K562 (cell line): ENCODE measurements around the gene RFX7. TPM values are rescaled to one million over a fixed set of nuclear protein-coding genes. Genes with fewer than 3 reads are reported as not detected.
A peak's percentile ranks its signal among the peaks of the same experiment; 100 is the strongest.

Experiments
- BCL6 ChIP-seq: fragments of 250-450 bp; sonication (Bioruptor Pico); IDR thresholded peaks from 2 replicates; pipeline ENCODE4 v1.4.0; 2020
- GABPB2 ChIP-seq: fragments of 250-450 bp; sonication (Bioruptor Pico); conservative IDR thresholded peaks from 2 replicates; pipeline ENCODE4 v1.5.1; 2021; ENCODE audit warnings: mild to moderate bottlenecking
- HDAC1 ChIP-seq, 2 experiments: fragments of 450-650 bp; IDR thresholded peaks; 2 replicates each; pipeline ENCODE4 v1.6.1; 2016 to 2017; ENCODE audit warnings: inconsistent platforms in 1 of 2, mild to moderate bottlenecking in 1 of 2, moderate library complexity in 1 of 2
- IFI16 ChIP-seq: fragments of 250-450 bp; sonication (Bioruptor Pico); IDR thresholded peaks from 2 replicates; pipeline ENCODE4 v2.1.2; 2022; ENCODE audit warnings: mild to moderate bottlenecking, inconsistent platforms
- MEF2A ChIP-seq: IDR thresholded peaks from 2 replicates; pipeline ENCODE4 v1.6.1; 2011; ENCODE audit warnings: low read depth, mild to moderate bottlenecking, low read length, moderate library complexity; ENCODE audit not compliant: control insufficient read depth
- MYBL2 ChIP-seq, 2 experiments: fragments of 450-650 bp in 1 of 2; sonication (generic) in 1 of 2; formaldehyde crosslinking in 1 of 2; IDR thresholded peaks; 2 replicates each; pipeline versions ENCODE4 v1.6.1 to v1.8.1; 2017 to 2022; ENCODE audit warnings: borderline replicate concordance in 1 of 2, inconsistent platforms in 1 of 2, low read depth in 1 of 2, mild to moderate bottlenecking in 1 of 2, missing genetic modification reagents in 1 of 2, moderate library complexity in 1 of 2
- TBL1XR1 ChIP-seq, 2 experiments: IDR thresholded peaks; 2 replicates each; pipeline ENCODE4 v1.6.1; 2012; ENCODE audit warnings: improper control_type of control experiment in 2 of 2, low read length in 2 of 2, mild to moderate bottlenecking in 1 of 2
- TCF7L2 ChIP-seq: fragments of 150-350 bp; IDR thresholded peaks from 2 replicates; pipeline ENCODE4 v1.6.1; 2016; ENCODE audit warnings: low read depth, mild to moderate bottlenecking, low read length, moderate library complexity
- ZNF274 ChIP-seq: IDR thresholded peaks from 2 replicates; pipeline ENCODE4 v1.6.1; 2011; ENCODE audit warnings: low read depth, mild to moderate bottlenecking, low read length, moderate library complexity, borderline replicate concordance
- ZNF586 ChIP-seq: fragments of 450-650 bp; formaldehyde crosslinking; conservative IDR thresholded peaks from 2 replicates; pipeline ENCODE4 v1.4.0; 2020; ENCODE audit warnings: mild to moderate bottlenecking, moderate library complexity
- polyA plus RNA-seq, 8 experiments: library from polyadenylated mRNA; depleted of rRNA in 4 of 8; stranded (reverse) in 5 of 8; unstranded in 3 of 8; fragments of >200 nt; fragmentation: Nextera tagmentation in 2 of 8; fragmentation: Illumina TruSeq in 1 of 8; extraction: Ambion mirVana in 2 of 8; extraction: Trizol in 1 of 8; gene quantifications; 2 replicates each; pipeline versions ENCODE4 v1.2.1 to v1.2.3, GENCODE V29; 2011 to 2014; ENCODE audit warnings: inconsistent platforms in 1 of 8, missing spikeins in 1 of 8
- total RNA-seq, 7 experiments: library from RNA; depleted of rRNA in 6 of 7; stranded (reverse); fragments of >200 nt in 6 of 7; fragmentation: Illumina TruSeq in 2 of 7; extraction: Trizol in 2 of 7; gene quantifications; 2 replicates each; pipeline versions ENCODE4 v1.2.1 to v1.2.3, GENCODE V29; 2011 to 2021; ENCODE audit warnings: low replicate concordance in 1 of 7
- TF ChIP-seq, protein P1 (sequence below): fragments of 450-650 bp; IDR thresholded peaks from 2 replicates; pipeline ENCODE4 v1.6.1; 2018; ENCODE audit not compliant: partially characterized antibody
- TF ChIP-seq, protein P2 (sequence below): sonication (generic); formaldehyde crosslinking; IDR thresholded peaks from 2 replicates; pipeline ENCODE4 v1.8.0; 2022; ENCODE audit warnings: missing genetic modification reagents, mild to moderate bottlenecking, borderline replicate concordance
- TF ChIP-seq, protein P3 (sequence below): sonication (generic); formaldehyde crosslinking; IDR thresholded peaks from 2 replicates; pipeline ENCODE4 v1.8.1; 2023; ENCODE audit warnings: mild to moderate bottlenecking, missing genetic modification reagents
- TF ChIP-seq, protein P4 (sequence below): fragments of 250-450 bp; sonication (Bioruptor Pico); IDR thresholded peaks from 2 replicates; pipeline ENCODE4 v1.8.0; 2021; ENCODE audit warnings: moderate library complexity, mild to moderate bottlenecking, inconsistent platforms
- TF ChIP-seq, protein P5 (sequence below): fragments of 450-650 bp; IDR thresholded peaks from 2 replicates; pipeline ENCODE4 v1.6.1; 2017; ENCODE audit warnings: mild to moderate bottlenecking, moderate library complexity
- TF ChIP-seq, protein P6 (sequence below): fragments of 250-450 bp; sonication (Bioruptor Pico); IDR thresholded peaks from 2 replicates; pipeline ENCODE4 v1.8.0; 2021; ENCODE audit warnings: mild to moderate bottlenecking, moderate library complexity

The RFX7 gene
- total and polyA plus RNA-seq, 9 of the 15 experiments (the other 6 are each of a cell fraction or from before 2014, with no cell fraction given) = 2.4 to 17.9 (median 6.3) TPM

DNA sequence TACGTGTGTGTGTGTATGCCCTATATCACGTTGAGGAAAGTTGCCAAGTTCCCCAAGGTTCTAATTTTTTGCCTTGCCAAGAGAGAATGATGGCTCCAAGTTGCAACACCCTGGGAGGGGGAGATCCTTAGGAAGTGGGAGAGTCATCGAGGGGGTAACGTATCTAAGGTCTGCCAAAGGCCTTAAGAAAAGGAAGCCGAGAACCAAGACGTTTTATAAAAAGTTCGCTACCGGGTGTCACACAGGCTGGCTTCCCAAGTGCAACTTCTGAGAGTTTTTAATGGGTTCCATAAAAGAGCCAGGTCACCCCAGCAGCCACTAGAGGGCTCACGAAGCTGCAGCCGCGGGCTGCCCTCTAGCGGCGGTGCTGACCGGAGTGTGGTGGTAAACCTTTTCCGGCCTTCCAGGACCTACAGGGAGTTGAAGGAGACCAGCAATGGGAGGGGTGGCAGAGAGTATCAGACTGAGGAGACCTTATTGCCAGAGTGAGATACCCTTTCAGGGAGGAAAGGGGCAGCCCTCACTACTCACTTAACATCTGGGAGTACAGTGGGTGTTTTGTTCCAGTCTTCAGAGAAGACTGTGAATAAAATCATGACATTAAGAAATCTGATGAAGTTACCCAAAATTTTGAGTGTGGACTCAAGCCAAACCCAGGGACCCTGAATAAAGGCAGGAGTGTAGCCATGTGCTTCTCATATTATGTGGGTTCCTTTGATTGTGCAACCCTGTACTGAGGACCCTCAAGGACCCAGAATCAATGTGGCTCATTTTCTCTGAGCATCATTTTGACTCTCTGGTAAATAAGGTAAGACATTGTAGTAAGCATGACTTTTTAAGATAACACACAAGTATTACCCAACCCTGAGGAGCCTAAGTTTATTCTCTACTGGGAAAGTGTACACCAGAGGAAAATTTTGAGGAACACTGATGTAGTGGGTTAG, 2.5 kb upstream of the RFX7 start (continued):
- TF ChIP-seq MYBL2 (IDR thresholded peaks at IDR 0.05; ENCODE audit: low read depth) = no peak
- no peak for TF ChIP-seq MYBL2 (CRISPR knock-in tag; IDR thresholded peaks at IDR 0.05; ENCODE audit: borderline replicate concordance)
- TF ChIP-seq ZNF586 (CRISPR knock-in tag) = no peak
- TF ChIP-seq HDAC1 (IDR thresholded peaks at IDR 0.05) = no peak; a peak in 1 of 4 replicates
- TF ChIP-seq MEF2A = no peak
- no peak for TF ChIP-seq ZNF274
- TF ChIP-seq BCL6 = no peak
- TF ChIP-seq TBL1XR1 (IDR thresholded peaks at IDR 0.05; ENCODE audit: low read length in 2 of 2) = peak in 1 of 2 experiments; percentile 48; a peak in 2 of 4 replicates
- TF ChIP-seq, protein P1, sequence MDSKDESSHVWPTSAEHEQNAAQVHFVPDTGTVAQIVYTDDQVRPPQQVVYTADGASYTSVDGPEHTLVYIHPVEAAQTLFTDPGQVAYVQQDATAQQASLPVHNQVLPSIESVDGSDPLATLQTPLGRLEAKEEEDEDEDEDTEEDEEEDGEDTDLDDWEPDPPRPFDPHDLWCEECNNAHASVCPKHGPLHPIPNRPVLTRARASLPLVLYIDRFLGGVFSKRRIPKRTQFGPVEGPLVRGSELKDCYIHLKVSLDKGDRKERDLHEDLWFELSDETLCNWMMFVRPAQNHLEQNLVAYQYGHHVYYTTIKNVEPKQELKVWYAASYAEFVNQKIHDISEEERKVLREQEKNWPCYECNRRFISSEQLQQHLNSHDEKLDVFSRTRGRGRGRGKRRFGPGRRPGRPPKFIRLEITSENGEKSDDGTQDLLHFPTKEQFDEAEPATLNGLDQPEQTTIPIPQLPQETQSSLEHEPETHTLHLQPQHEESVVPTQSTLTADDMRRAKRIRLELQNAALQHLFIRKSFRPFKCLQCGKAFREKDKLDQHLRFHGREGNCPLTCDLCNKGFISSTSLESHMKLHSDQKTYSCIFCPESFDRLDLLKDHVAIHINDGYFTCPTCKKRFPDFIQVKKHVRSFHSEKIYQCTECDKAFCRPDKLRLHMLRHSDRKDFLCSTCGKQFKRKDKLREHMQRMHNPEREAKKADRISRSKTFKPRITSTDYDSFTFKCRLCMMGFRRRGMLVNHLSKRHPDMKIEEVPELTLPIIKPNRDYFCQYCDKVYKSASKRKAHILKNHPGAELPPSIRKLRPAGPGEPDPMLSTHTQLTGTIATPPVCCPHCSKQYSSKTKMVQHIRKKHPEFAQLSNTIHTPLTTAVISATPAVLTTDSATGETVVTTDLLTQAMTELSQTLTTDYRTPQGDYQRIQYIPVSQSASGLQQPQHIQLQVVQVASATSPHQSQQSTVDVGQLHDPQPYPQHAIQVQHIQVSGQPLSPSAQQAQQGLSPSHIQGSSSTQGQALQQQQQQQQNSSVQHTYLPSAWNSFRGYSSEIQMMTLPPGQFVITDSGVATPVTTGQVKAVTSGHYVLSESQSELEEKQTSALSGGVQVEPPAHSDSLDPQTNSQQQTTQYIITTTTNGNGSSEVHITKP = peak; percentile 42
- TF ChIP-seq, protein P2, sequence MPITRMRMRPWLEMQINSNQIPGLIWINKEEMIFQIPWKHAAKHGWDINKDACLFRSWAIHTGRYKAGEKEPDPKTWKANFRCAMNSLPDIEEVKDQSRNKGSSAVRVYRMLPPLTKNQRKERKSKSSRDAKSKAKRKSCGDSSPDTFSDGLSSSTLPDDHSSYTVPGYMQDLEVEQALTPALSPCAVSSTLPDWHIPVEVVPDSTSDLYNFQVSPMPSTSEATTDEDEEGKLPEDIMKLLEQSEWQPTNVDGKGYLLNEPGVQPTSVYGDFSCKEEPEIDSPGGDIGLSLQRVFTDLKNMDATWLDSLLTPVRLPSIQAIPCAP (CRISPR knock-in tag) = no peak
- TF ChIP-seq GABPB2 (CRISPR knock-in tag) = no peak
- TF ChIP-seq, protein P3, sequence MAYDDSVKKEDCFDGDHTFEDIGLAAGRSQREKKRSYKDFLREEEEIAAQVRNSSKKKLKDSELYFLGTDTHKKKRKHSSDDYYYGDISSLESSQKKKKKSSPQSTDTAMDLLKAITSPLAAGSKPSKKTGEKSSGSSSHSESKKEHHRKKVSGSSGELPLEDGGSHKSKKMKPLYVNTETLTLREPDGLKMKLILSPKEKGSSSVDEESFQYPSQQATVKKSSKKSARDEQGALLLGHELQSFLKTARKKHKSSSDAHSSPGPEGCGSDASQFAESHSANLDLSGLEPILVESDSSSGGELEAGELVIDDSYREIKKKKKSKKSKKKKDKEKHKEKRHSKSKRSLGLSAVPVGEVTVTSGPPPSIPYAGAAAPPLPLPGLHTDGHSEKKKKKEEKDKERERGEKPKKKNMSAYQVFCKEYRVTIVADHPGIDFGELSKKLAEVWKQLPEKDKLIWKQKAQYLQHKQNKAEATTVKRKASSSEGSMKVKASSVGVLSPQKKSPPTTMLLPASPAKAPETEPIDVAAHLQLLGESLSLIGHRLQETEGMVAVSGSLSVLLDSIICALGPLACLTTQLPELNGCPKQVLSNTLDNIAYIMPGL (CRISPR knock-in tag) = peak; percentile 71; the same call in 1 of the 2 replicates
- no peak for TF ChIP-seq TCF7L2
- TF ChIP-seq, protein P4, sequence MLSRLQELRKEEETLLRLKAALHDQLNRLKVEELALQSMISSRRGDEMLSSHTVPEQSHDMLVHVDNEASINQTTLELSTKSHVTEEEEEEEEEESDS = no peak
- no peak for TF ChIP-seq IFI16 (CRISPR knock-in tag)
- TF ChIP-seq, protein P5, sequence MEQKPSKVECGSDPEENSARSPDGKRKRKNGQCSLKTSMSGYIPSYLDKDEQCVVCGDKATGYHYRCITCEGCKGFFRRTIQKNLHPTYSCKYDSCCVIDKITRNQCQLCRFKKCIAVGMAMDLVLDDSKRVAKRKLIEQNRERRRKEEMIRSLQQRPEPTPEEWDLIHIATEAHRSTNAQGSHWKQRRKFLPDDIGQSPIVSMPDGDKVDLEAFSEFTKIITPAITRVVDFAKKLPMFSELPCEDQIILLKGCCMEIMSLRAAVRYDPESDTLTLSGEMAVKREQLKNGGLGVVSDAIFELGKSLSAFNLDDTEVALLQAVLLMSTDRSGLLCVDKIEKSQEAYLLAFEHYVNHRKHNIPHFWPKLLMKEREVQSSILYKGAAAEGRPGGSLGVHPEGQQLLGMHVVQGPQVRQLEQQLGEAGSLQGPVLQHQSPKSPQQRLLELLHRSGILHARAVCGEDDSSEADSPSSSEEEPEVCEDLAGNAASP = no peak
- TF ChIP-seq, protein P6, sequence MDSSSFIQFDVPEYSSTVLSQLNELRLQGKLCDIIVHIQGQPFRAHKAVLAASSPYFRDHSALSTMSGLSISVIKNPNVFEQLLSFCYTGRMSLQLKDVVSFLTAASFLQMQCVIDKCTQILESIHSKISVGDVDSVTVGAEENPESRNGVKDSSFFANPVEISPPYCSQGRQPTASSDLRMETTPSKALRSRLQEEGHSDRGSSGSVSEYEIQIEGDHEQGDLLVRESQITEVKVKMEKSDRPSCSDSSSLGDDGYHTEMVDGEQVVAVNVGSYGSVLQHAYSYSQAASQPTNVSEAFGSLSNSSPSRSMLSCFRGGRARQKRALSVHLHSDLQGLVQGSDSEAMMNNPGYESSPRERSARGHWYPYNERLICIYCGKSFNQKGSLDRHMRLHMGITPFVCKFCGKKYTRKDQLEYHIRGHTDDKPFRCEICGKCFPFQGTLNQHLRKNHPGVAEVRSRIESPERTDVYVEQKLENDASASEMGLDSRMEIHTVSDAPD (CRISPR knock-in tag) = no peak
